Fibroblast of skin of right biceps (primary cell): ENCODE measurements around the gene C16orf74.

Experiments used
- DNase-seq: peaks from one replicate; pipeline ENCODE4 v3.0.0-alpha.2; 2013

The C16orf74 gene

GRCh38 chr16:85668676-85669424 lies 82.0 kb downstream of the C16orf74 start:
- DNase-seq = no peak

GRCh38 chr16:85667841-85668413 lies 83.0 kb downstream of the C16orf74 start:
- DNase-seq = no peak

DNA sequence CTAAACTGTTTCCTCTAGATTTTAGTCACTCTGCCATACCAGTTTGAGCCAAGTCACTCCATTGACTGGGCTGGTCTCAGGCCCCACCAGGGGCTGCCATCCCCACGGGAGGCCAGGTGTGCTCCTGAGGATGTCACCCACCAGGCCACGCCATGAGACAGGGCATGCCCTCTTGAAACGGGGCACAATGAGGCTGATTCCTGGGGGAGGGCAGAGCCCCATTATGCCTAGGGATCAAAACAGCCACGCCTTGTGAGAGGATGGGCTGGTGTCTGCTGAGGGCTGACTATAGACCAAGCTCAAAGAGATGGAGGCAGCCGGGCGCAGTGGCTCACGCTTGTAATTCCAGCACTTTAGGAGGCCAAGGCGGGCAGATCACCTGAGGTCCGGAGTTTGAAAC lies 83.6 kb downstream of the C16orf74 start:
- no peak for DNase-seq

DNA sequence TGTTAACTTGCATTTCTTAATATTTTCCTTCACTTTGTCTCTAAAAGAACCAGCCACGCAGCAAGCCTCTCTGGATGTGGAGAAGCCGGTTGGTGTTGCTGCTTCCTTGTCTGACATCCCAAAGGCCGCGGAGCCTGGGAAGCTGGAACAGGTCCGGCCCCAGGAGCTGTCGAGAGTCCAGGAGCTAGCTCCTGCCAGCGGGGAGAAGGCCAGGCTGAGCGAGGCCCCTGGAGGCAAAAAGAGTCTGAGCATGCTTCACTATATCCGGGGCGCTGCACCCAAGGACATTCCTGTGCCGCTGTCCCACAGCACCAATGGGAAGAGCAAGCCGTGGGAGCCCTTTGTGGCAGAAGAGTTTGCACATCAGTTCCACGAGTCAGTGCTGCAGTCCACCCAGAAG lies 85.0 kb downstream of the C16orf74 start:
- no peak for DNase-seq

- no peak for DNase-seq
Observed at GRCh38 chr16:85665373-85665740, 85.5 kb downstream of the C16orf74 start.

- DNase-seq = no peak
Observed at GRCh38 chr16:85664580-85665372, 86.1 kb downstream of the C16orf74 start.

DNA sequence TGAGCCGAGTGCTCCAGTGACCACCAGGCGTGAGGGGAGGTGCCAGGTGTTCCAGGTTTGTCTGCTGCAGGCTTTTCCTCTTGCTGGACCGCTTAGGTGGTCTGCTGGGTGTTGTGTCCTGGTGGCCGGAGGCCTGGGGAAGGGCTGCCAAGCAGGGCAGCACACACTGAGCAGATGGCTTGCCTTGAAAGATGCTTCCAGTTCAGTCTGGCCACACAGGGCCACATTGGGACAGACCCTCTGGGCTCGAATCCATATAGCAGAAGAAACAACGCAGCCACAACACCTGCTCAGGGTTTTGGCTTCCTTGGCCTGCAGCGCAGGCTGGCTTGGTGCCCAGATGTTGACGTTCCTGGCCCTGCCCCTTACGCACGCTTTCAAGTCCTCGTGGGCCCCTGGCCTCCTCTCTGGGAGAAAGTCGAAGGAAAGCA lies 87.0 kb downstream of the C16orf74 start:
- no peak for DNase-seq

DNA sequence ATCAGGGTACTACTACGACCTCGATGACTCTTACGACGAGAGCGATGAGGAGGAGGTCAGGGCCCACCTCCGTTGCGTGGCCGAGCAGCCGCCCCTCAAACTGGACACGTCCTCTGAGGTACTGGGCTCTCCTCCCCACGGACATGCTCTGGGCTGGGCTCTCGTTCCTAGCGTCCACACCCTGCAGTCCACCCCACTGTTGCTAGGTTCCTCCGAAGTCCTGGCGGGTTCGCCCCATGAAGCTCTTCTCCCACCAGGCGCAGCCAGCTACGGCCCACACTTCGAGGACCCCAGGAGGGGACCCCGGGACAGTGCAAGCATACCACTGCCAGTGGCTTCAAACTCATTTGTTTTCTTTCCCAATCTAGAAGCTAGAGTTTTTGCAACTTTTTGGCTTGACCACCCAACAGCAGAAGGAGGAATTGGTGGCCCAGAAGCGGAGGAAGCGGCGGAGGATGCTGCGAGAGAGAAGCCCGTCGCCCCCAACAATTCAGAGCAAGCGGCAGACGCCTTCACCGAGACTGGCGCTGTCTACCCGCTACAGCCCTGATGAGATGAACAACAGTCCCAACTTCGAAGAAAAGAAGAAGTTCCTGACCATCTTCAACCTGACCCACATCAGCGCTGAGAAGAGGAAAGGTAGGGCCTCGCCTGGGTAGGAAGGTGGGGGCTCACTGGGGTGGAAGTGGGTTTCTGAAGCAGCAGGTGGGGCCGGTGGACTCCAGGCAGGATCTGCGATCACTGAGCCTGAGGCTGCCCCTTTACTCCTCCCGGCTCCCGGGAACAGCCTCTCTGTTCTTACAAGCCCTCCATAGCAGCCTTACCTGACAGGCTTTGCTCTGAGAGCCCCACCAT lies 87.7 kb downstream of the C16orf74 start:
- DNase-seq = no peak

DNA sequence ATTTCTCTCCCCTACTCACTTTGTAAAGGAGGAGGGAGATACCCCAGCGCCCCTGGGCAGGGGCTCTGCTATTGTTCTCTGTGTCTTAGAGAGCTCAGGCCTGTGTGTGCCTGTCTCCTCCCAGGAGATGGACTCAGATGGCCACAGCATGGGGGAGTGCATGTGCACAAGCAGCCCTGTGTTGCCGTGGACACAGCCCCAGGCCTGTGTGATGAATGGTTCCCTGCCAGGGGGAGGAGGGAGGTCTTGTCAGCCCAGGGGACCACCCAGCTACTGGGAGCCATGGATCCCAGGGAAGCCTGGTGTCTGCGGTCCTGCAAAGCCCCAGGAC lies 88.4 kb downstream of the C16orf74 start:
- DNase-seq = no peak

DNA sequence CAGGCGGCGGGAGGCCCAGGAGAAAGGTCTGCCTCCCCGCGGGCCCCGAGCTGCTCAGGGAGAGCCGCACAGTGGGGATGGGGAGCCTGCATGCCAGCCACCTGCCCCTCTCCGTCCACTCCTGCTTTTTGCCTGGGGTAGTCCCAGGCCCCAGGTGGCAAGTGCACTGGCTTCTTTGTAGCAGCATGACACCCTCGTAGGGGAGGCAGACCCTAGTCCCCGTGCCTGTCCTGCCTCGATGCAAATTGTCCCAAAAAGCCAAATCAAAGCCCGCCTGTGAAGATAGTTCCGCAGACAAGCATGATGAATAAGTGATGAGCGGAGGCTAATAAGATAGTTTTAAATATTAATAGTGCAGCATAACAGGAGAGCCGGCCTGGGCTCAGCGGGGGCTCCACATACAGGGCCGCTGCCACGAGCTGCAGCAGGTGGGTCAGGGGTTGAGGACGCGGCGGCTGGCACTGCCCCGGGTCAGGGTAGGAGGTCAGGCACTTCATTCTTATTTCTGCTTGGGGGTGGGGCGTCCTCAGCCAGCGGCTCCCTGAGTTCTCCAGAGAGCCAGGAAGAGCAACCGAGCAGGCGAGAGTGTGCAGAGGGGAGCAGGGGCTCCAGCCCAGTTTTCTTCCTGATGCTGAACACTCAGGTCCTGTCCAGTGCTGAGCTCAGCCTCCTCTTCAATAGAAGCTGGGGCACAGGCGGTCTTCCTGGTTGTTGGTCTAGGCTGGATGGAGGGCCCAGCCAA lies 89.0 kb downstream of the C16orf74 start:
- no peak for DNase-seq

GRCh38 chr16:85660843-85661739 lies 89.8 kb downstream of the C16orf74 start:
- DNase-seq = no peak

DNA sequence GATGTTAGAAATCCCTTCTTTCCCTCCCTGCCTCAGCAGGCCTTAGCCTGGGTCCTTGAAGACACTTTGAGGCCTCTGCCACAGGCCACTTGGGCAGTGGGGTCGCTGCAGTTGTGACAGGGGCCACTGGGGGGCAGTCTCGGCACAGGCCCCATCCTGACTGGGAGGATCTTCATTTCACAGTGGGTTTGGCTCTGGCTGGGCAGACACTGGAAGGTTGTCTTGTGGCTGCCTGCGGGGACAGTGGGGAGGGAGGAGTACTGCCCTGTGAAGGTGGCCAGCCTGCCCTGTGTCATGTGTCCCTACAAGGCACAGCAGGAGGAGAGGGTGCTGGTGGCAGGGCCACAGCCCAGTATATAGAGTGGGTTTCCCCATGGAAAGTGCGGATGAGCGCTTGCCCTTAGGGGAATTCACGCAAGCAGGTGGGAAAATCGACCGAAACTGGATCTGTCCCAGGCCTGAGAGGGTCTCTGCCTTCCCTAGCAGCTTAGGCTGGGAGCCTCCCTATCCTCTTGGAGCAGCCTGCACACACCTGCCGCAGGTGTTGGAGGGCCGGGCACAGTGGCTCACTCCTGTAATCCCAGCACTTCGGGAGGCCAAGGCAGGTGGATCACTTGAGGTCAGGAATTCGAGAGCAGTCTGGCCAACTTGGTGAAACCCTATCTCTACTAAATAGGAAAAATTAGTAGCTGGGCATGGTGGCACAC lies 90.9 kb downstream of the C16orf74 start:
- peak; percentile 38 for DNase-seq

DNA sequence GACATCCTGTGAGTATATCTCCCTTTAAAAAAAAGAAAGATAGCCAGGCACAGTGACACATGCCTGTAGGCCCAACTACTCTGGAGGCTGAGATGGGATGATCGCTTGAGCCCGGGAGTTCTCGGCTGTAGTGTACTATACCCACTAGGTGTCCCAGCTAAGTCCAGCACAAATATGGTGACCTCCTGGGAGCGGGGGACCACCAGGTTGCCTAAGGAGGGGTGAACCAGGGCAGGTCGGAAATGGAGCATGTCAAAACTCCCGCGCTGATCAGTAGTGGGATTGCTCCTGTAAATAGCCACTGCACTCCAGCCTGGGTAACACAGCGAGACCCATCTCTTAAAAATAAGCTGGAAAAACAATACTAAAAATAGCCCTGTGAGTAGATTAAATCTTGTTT lies 91.6 kb downstream of the C16orf74 start:
- DNase-seq = no peak

DNA sequence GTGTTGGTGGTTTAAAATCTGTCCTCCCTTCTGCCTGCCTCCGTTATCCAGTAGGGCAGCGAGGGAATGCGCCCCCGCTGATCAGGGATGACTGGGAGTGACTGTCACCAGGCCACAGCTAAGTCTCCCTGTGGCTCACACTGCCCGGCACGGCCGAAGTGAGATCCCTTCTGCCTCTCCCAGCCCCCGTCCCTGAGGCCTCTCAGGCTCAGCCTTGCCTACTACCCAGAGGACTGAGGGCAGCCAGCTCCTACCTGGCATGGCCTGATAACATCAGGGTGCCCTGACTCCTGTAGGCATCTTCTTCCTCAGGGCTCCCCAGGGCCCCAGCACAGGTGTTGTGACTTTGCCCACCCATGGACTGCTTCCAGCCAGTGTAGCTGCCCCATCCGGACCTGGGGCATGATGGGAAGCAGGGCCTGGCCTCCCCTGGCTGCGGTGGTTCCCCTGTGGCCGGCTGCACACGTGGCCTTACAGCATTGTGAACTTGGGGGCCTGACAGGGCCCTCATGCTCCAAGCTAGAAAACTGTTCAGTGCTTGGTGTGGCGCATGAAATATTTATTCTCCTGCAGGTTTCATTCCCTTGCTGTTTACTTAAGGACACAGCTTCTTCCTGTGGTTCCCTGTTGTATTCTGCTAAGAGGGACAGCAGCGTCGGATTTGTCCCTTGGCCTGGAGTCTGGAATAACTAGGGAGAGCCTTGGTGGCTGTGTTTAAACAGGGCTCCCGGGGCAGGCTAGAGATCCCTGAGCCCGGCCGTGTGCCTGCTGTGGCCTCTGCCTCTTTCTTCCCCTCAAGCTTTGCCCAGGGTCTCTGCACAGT lies 92.2 kb downstream of the C16orf74 start:
- DNase-seq = no peak

GRCh38 chr16:85657996-85658395 lies 92.9 kb downstream of the C16orf74 start:
- DNase-seq = no peak
